HCT116 (cell line): ENCODE measurements around the gene NFASC. TPM values are rescaled to one million over a fixed set of nuclear protein-coding genes. Genes with fewer than 3 reads are reported as not detected.

Experiments used
- ATAC-seq: fragments of 200-7000 bp; cut with Tn5 transposase; 2 replicates; pipeline ENCODE4 v1.9.1; 2020; ENCODE audit warnings: mild to moderate bottlenecking, moderate library complexity
- BruUV-seq: library from RNA; stranded (reverse); fragments of 400-500 nt; replicated peaks from 2 replicates; lab custom pipeline; 2021; lab: Mats Ljungman, UMichigan
- CTCF ChIA-PET: fragments of 300-600 bp; sonication (Branson Sonifier 250); formaldehyde crosslinking; loops from one replicate; lab custom pipeline; 2021; ENCODE audit warnings: antibody characterized with exemption; lab: Charles Lee
- POLR2A ChIA-PET: fragments of 300-600, 350-600 bp; sonication (Branson Sonifier 250); formaldehyde crosslinking; loops from one replicate; lab custom pipeline; 2021; ENCODE audit warnings: antibody characterized with exemption; lab: Charles Lee
- RAD21 ChIA-PET, 2 experiments: fragments of 300-600 bp; sonication (Branson Sonifier 250); formaldehyde crosslinking; loops; one replicate each; lab custom pipeline; 2023; ENCODE audit warnings: low total read pairs in 2 of 2; ENCODE audit not compliant: uncharacterized antibody in 2 of 2, unreplicated experiment in 2 of 2, low non-redundant PET in 1 of 2; lab: Charles Lee
- DNase-seq: peaks from one replicate; pipeline ENCODE4 v3.0.0-alpha.2; 2010; ENCODE audit warnings: low read depth, low spot score
- H2AFZ ChIP-seq: fragments of 200-600 bp; shearing (Covaris generic), sonication (generic); 2 replicates; pipeline ENCODE4 v1.6.1; 2017; ENCODE audit warnings: low read depth, mixed run types, mixed read lengths, antibody characterized with exemption, low read length; ENCODE audit not compliant: poor library complexity, severe bottlenecking
- H3K27ac ChIP-seq: 2 replicates; pipeline ENCODE4 v1.5.1; 2012; ENCODE audit warnings: low read depth, low read length
- H3K27me3 ChIP-seq: fragments of 200-600 bp; sonication (generic); 2 replicates; pipeline ENCODE4 v1.6.1; 2016; ENCODE audit warnings: mixed run types, low read length, mixed read lengths; ENCODE audit not compliant: insufficient read depth
- H3K36me3 ChIP-seq, 2 experiments: fragments of 200-500 bp in 1 of 2; fragments of 200-600 bp in 1 of 2; sonication (Bioruptor generic) in 1 of 2; sonication (generic) in 1 of 2; 2 replicates each; pipeline versions ENCODE4 v1.5.1 to v1.6.1; 2014 to 2016; ENCODE audit warnings: low read length in 2 of 2, inconsistent platforms in 1 of 2, mixed read lengths in 1 of 2, mixed run types in 1 of 2; ENCODE audit not compliant: insufficient read depth in 2 of 2, control insufficient read depth in 1 of 2
- H3K4me1 ChIP-seq, 2 experiments: fragments of 200-600 bp in 1 of 2; sonication (generic) in 1 of 2; 2 replicates each; pipeline versions ENCODE4 v1.5.1 to v1.6.1; 2012 to 2017; ENCODE audit warnings: low read length in 2 of 2, inconsistent platforms in 1 of 2, mild to moderate bottlenecking in 1 of 2, mixed read lengths in 1 of 2, mixed run types in 1 of 2, moderate library complexity in 1 of 2; ENCODE audit not compliant: insufficient read depth in 2 of 2, control insufficient read depth in 1 of 2
- H3K4me2 ChIP-seq: fragments of 200-600 bp; sonication (generic); 2 replicates; pipeline ENCODE4 v1.6.1; 2017; ENCODE audit warnings: mixed run types, low read length, mixed read lengths
- H3K4me3 ChIP-seq, 2 experiments: fragments of 200-600 bp in 1 of 2; sonication (generic) in 1 of 2; replicated peaks in 1 of 2; 2 replicates each; pipeline ENCODE4 v1.5.1; 2011 to 2016; ENCODE audit warnings: low read length in 2 of 2, control low read depth in 1 of 2, low read depth in 1 of 2, mild to moderate bottlenecking in 1 of 2, mixed read lengths in 1 of 2, mixed run types in 1 of 2
- H3K79me2 ChIP-seq: fragments of 200-600 bp; sonication (generic); 2 replicates; pipeline ENCODE4 v1.6.1; 2017; ENCODE audit warnings: mild to moderate bottlenecking, mixed run types, low read length, moderate library complexity, mixed read lengths; ENCODE audit not compliant: insufficient read depth
- H3K9ac ChIP-seq: fragments of 200-600 bp; sonication (generic); 2 replicates; pipeline ENCODE4 v1.6.1; 2016; ENCODE audit warnings: low read length, mixed read lengths
- H3K9me2 ChIP-seq: fragments of 200-600 bp; sonication (generic), shearing (Covaris generic); 2 replicates; pipeline ENCODE4 v1.6.1; 2017; ENCODE audit warnings: mixed run types, mild to moderate bottlenecking, moderate library complexity; ENCODE audit not compliant: insufficient read depth
- H3K9me3 ChIP-seq, 2 experiments: fragments of 200-500 bp in 1 of 2; fragments of 200-600 bp in 1 of 2; sonication (Bioruptor generic) in 1 of 2; sonication (generic) in 1 of 2; 2 replicates each; pipeline ENCODE4 v1.6.1; 2014 to 2017; ENCODE audit warnings: low read length in 2 of 2, mixed read lengths in 2 of 2, inconsistent platforms in 1 of 2, low read depth in 1 of 2, mild to moderate bottlenecking in 1 of 2, mixed run types in 1 of 2, moderate library complexity in 1 of 2; ENCODE audit not compliant: control insufficient read depth in 1 of 2, insufficient read depth in 1 of 2
- H4K20me1 ChIP-seq: fragments of 200-600 bp; sonication (generic), shearing (Covaris generic); 2 replicates; pipeline ENCODE4 v1.6.1; 2017; ENCODE audit warnings: mixed run types, mild to moderate bottlenecking, moderate library complexity; ENCODE audit not compliant: insufficient read depth
- CBX3 ChIP-seq: IDR thresholded peaks from 2 replicates; pipeline ENCODE4 v1.6.1; 2012; ENCODE audit warnings: low read depth
- CTCF ChIP-seq, 3 experiments: fragments of 200-600 bp in 1 of 3; sonication (generic) in 1 of 3; IDR thresholded peaks in 2 of 3; conservative IDR thresholded peaks in 1 of 3; 2 replicates each; pipeline ENCODE4 v1.5.1; 2012 to 2017; ENCODE audit warnings: low read depth in 2 of 3, low read length in 2 of 3, antibody characterized with exemption in 1 of 3, borderline replicate concordance in 1 of 3, control low read depth in 1 of 3, mild to moderate bottlenecking in 1 of 3, mixed read lengths in 1 of 3, mixed run types in 1 of 3, moderate library complexity in 1 of 3; ENCODE audit not compliant: insufficient read depth in 1 of 3
- EGR1 ChIP-seq: IDR thresholded peaks from 2 replicates; pipeline ENCODE4 v1.6.1; 2012; ENCODE audit warnings: low read depth
- ELF1 ChIP-seq: IDR thresholded peaks from 2 replicates; pipeline ENCODE4 v1.6.1; 2012; ENCODE audit warnings: low read depth, borderline replicate concordance
- EZH2 ChIP-seq: fragments of 200-600 bp; sonication (generic); IDR thresholded peaks from 2 replicates; pipeline ENCODE4 v1.6.1; 2017; ENCODE audit warnings: antibody characterized with exemption, mixed run types
- EZH2phosphoT487 ChIP-seq: fragments of 200-600 bp; IDR thresholded peaks from 2 replicates; pipeline ENCODE4 v1.6.1; 2018; ENCODE audit warnings: antibody characterized with exemption, borderline replicate concordance
- FOSL1 ChIP-seq: IDR thresholded peaks from 2 replicates; pipeline ENCODE4 v1.6.1; 2012; ENCODE audit warnings: low read depth
- JUND ChIP-seq: IDR thresholded peaks from 2 replicates; pipeline ENCODE4 v1.6.1; 2012
- POLR2AphosphoS5 ChIP-seq: IDR thresholded peaks from 2 replicates; pipeline ENCODE4 v1.6.1; 2011; ENCODE audit warnings: mild to moderate bottlenecking, low read depth, low read length, moderate library complexity
- RAD21 ChIP-seq: IDR thresholded peaks from 2 replicates; pipeline ENCODE4 v1.6.1; 2012; ENCODE audit warnings: low read depth, mild to moderate bottlenecking
- REST ChIP-seq: IDR thresholded peaks from 2 replicates; pipeline ENCODE4 v1.6.1; 2012; ENCODE audit warnings: low read depth
- SIN3A ChIP-seq: IDR thresholded peaks from 2 replicates; pipeline ENCODE4 v1.6.1; 2012; ENCODE audit warnings: low read depth
- SP1 ChIP-seq: IDR thresholded peaks from 2 replicates; pipeline ENCODE4 v1.6.1; 2012; ENCODE audit warnings: low read depth
- TCF7L2 ChIP-seq: IDR thresholded peaks from 2 replicates; pipeline ENCODE4 v1.7.0; 2011; ENCODE audit warnings: borderline replicate concordance, inconsistent platforms; ENCODE audit not compliant: insufficient read depth, insufficient read length; ENCODE audit errors: extremely low read depth
- YY1 ChIP-seq: IDR thresholded peaks from 2 replicates; pipeline ENCODE4 v1.6.1; 2011; ENCODE audit warnings: low read length, low read depth, moderate library complexity, mild to moderate bottlenecking; ENCODE audit not compliant: insufficient replicate concordance; ENCODE audit errors: extremely low read depth
- ZNF274 ChIP-seq: fragments of 200-500 bp; sonication (Bioruptor generic); IDR thresholded peaks from 2 replicates; pipeline ENCODE4 v1.6.1; 2014; ENCODE audit warnings: mild to moderate bottlenecking, low read depth, low read length, inconsistent platforms
- intact Hi-C: fragments of 100-400 bp; cut with micrococcal nuclease; formaldehyde crosslinking; loops from 2 replicates; pipeline ENCODE4 v1.10.0; 2022
- total RNA-seq: library from RNA; stranded (reverse); gene quantifications from one replicate; pipeline ENCODE4 v1.2.1, GENCODE V29; 2021; ENCODE audit not compliant: unreplicated experiment
- TF ChIP-seq, protein P1 (sequence below): IDR thresholded peaks from 2 replicates; pipeline ENCODE4 v1.6.1; 2011; ENCODE audit warnings: mild to moderate bottlenecking, low read length, moderate library complexity; ENCODE audit not compliant: insufficient replicate concordance; ENCODE audit errors: extremely low read depth
- TF ChIP-seq, protein P2 (sequence below): IDR thresholded peaks from 2 replicates; pipeline ENCODE4 v1.6.1; 2012

NFASC gene
- total RNA-seq, 1 experiment from 2014 or later: 0.57 TPM

DNA sequence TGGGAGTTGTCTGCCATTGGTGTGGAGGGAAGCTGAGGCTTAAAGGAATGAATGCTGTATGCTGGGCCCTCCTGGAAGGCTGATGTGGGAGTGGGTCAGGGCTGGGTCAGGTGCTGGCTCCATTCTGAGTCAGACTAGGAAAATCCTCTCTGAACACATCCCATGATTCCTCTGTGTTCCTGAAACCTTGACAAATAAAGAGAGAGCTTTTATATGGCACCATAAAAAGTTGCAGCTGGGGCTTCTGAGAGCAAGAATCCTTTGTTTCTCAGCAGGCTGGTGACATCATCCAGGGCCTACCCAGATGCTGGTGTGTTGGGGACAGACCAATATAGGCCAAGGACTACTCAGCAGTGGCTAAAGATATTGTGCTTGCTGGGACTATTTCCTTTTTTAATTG is 27.8 kb upstream of the NFASC start:
- Histone ChIP-seq H3K79me2 (no peaks in the 10 kb centered on the region), H3K9me3 (no peaks in the 10 kb centered on the region), H4K20me1 (no peaks in the 10 kb centered on the region), H3K4me3 (no peak overlapping the region), H3K4me2 (no peak overlapping the region), H3K4me1 (no peaks in the 10 kb centered on the region), H3K36me3 (no peaks in the 10 kb centered on the region), H3K27ac (no peak overlapping the region), H3K9me2 (no peaks in the 10 kb centered on the region), H2AFZ (no peak overlapping the region), H3K27me3 (peaks cover 23% of the 10 kb centered on the region; the same call in 1 of the 2 replicates), H3K9ac (no peak overlapping the region)
- ATAC-seq (no peak), DNase-seq (no peak)
- TF ChIP-seq EZH2 (no peak), EGR1 (no peak), RAD21 (no peak), FOSL1 (no peak), TCF7L2 (no peak), JUND (no peak), EZH2phosphoT487 (no peak), REST (no peak), ELF1 (no peak), SP1 (no peak), CTCF (IDR thresholded peaks at IDR 0.05 in 2 of 3, conservative IDR thresholded peaks at IDR 0.05 in 1 of 3; ENCODE audit: borderline replicate concordance in 1 of 3, insufficient read depth in 1 of 3, low read depth in 2 of 3, low read length in 2 of 3) (no peak), SIN3A (no peak), POLR2AphosphoS5 (no peak), YY1 (no peak), ZNF274 (no peak), CBX3 (no peak)
- TF ChIP-seq, protein P1, sequence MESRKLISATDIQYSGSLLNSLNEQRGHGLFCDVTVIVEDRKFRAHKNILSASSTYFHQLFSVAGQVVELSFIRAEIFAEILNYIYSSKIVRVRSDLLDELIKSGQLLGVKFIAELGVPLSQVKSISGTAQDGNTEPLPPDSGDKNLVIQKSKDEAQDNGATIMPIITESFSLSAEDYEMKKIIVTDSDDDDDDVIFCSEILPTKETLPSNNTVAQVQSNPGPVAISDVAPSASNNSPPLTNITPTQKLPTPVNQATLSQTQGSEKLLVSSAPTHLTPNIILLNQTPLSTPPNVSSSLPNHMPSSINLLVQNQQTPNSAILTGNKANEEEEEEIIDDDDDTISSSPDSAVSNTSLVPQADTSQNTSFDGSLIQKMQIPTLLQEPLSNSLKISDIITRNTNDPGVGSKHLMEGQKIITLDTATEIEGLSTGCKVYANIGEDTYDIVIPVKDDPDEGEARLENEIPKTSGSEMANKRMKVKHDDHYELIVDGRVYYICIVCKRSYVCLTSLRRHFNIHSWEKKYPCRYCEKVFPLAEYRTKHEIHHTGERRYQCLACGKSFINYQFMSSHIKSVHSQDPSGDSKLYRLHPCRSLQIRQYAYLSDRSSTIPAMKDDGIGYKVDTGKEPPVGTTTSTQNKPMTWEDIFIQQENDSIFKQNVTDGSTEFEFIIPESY: no peak
- TF ChIP-seq, protein P2, sequence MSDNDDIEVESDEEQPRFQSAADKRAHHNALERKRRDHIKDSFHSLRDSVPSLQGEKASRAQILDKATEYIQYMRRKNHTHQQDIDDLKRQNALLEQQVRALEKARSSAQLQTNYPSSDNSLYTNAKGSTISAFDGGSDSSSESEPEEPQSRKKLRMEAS: no peak
- BruUV-seq: no TSS peak
- ChIA-PET RAD21 (no interaction called here), CTCF (no interaction called here), POLR2A (no interaction called here)
- intact Hi-C loops: no loop called here
